CD8-positive, alpha-beta memory T cell (primary cell): ENCODE data around the gene CST9L. TPM values are rescaled to one million over a fixed set of nuclear protein-coding genes. Genes with fewer than 3 reads are reported as not detected.

Source experiments
- CTCF ChIA-PET: fragments of 350-600 bp; sonication (Branson Sonifier 250); formaldehyde crosslinking; loops from one replicate; lab custom pipeline; 2021; ENCODE audit warnings: antibody characterized with exemption; lab: Charles Lee
- POLR2A ChIA-PET: fragments of 350-600 bp; sonication (Branson Sonifier 250); formaldehyde crosslinking; loops from one replicate; lab custom pipeline; 2021; ENCODE audit warnings: antibody characterized with exemption; lab: Charles Lee
- DNase-seq, 5 donors: peaks; one replicate each; pipeline versions ENCODE4 v3.0.0 to v3.0.0-alpha.2; 2020 to 2022; ENCODE audit warnings: mixed read lengths in 1 of 5
- H3K27ac ChIP-seq: one replicate; pipeline ENCODE4 v1.7.0; 2013; ENCODE audit warnings: low read depth, mild to moderate bottlenecking, low read length, moderate library complexity
- H3K27me3 ChIP-seq: 2 replicates; pipeline ENCODE4 v1.7.0; 2013; ENCODE audit warnings: low read length, mild to moderate bottlenecking; ENCODE audit not compliant: insufficient read depth, poor library complexity, severe bottlenecking
- H3K36me3 ChIP-seq: 2 replicates; pipeline ENCODE4 v1.7.0; 2013; ENCODE audit warnings: mild to moderate bottlenecking, low read length, moderate library complexity; ENCODE audit not compliant: insufficient read depth
- H3K4me1 ChIP-seq: 2 replicates; pipeline ENCODE4 v1.7.0; 2013; ENCODE audit warnings: mild to moderate bottlenecking, low read length, moderate library complexity; ENCODE audit not compliant: insufficient read depth
- H3K4me3 ChIP-seq: 2 replicates; pipeline ENCODE4 v1.7.0; 2013; ENCODE audit warnings: mild to moderate bottlenecking, low read length
- H3K9me3 ChIP-seq: 2 replicates; pipeline ENCODE4 v1.7.0; 2013; ENCODE audit warnings: mild to moderate bottlenecking, low read length
- H3K27ac Mint-ChIP-seq, 8 donors: one replicate each; pipeline ENCODE4 v1.8.0; 2020 to 2021; ENCODE audit warnings: mixed read lengths in 8 of 8, mild to moderate bottlenecking in 6 of 8, inconsistent platforms in 3 of 8, moderate library complexity in 3 of 8
- H3K27me3 Mint-ChIP-seq, 2 donors: one replicate each; pipeline ENCODE4 v1.8.0; 2020 to 2021; ENCODE audit warnings: mixed read lengths in 2 of 2, mild to moderate bottlenecking in 1 of 2, moderate library complexity in 1 of 2
- H3K36me3 Mint-ChIP-seq, 3 donors: one replicate each; pipeline ENCODE4 v1.8.0; 2020 to 2021; ENCODE audit warnings: mixed read lengths in 3 of 3, inconsistent platforms in 1 of 3, mild to moderate bottlenecking in 1 of 3
- H3K4me1 Mint-ChIP-seq, 3 donors: one replicate each; pipeline ENCODE4 v1.8.0; 2020 to 2021; ENCODE audit warnings: mixed read lengths in 3 of 3, inconsistent platforms in 1 of 3, mild to moderate bottlenecking in 1 of 3
- H3K4me3 Mint-ChIP-seq, 7 donors: one replicate each; pipeline ENCODE4 v1.8.0; 2020 to 2021; ENCODE audit warnings: mixed read lengths in 7 of 7, mild to moderate bottlenecking in 6 of 7, moderate library complexity in 4 of 7, inconsistent platforms in 2 of 7
- H3K9me3 Mint-ChIP-seq, 5 donors: one replicate each; pipeline ENCODE4 v1.8.0; 2020 to 2022; ENCODE audit warnings: mixed read lengths in 5 of 5, mild to moderate bottlenecking in 3 of 5, moderate library complexity in 2 of 5, inconsistent platforms in 1 of 5
- polyA plus RNA-seq: library from polyadenylated mRNA; unstranded; fragments of 300-500 nt; fragmentation: Illumina TruSeq; gene quantifications from one replicate; pipeline ENCODE4 v1.2.3, GENCODE V29; 2021
- total RNA-seq, 2 experiments: library from RNA; stranded (reverse); gene quantifications; one replicate each; pipeline ENCODE4 v1.2.3, GENCODE V29; 2021

Gene CST9L
- total and polyA plus RNA-seq, 3 experiments from 2014 or later = not detected

DNA sequence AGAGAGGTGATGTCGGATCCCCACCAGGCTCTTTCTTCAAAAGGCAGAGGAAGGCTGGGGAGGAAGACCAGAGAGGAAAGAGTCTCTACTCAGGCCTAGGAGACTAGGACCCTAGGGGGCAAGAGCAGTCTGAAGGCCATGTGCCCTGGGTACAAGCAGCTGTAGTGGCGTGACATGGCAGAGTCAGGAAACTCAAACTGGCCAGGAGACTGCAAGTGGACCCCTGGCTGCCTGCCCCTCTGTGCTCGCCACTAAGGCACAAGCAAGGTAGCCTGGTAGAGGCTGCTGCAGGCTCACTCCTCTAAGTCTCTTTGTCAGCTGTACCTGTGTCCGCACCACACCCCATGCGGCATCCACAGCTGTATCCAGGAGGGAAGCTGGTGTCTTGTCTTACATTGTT, 19.9 kb downstream of the CST9L start:
- CTCF ChIA-PET = no interaction called here
- no peak for DNase-seq
- POLR2A ChIA-PET = no interaction called here
- Mint-ChIP-seq H3K27me3 (peaks cover 2 to 32% of the 10 kb centered on the region in 2 donors), H3K9me3 (no peaks in the 10 kb centered on the region), H3K36me3 (no peaks in the 10 kb centered on the region), H3K27ac (peak overlapping the region in 1 of 8 donors; percentile 81), H3K4me1 (no peaks in the 10 kb centered on the region), H3K4me3 (no peak overlapping the region)
- H3K36me3 ChIP-seq = no peaks in the 10 kb centered on the region
- H3K9me3 ChIP-seq = no peaks in the 10 kb centered on the region
- no peaks in the 10 kb centered on the region for H3K4me1 ChIP-seq
- no peak overlapping the region for H3K27ac ChIP-seq
- no peak overlapping the region for H3K4me3 ChIP-seq
- no peaks in the 10 kb centered on the region for H3K27me3 ChIP-seq

DNA sequence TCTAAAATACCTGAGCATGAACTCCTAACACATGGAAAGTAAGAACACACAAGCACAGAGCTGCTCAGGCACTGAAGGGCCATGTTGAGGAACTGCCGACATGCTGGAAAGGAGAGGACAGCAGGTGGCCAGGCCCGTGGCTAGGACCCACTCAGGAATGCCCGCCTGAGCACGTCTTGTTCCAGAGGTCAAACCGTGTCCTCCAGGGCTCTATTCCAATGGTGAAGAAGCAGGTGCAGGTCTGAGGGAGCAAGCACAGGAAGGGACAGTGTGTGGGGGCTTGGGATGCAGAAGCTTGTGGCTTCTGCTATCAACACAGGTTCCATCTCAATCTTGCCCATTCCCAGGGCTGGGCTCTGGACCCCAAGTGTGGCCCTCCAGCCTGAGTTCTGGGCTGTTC, 20.7 kb downstream of the CST9L start:
- Mint-ChIP-seq H3K9me3 (peaks cover 0 to 2% (median 0%) of the 10 kb centered on the region in 5 donors), H3K4me1 (no peaks in the 10 kb centered on the region), H3K27ac (no peak overlapping the region), H3K27me3 (peaks cover 2 to 35% of the 10 kb centered on the region in 2 donors), H3K36me3 (no peaks in the 10 kb centered on the region), H3K4me3 (no peak overlapping the region)
- Histone ChIP-seq H3K36me3 (no peaks in the 10 kb centered on the region), H3K27ac (no peak overlapping the region), H3K4me3 (no peak overlapping the region), H3K9me3 (no peaks in the 10 kb centered on the region), H3K4me1 (no peaks in the 10 kb centered on the region), H3K27me3 (no peaks in the 10 kb centered on the region)
- DNase-seq = no peak
- ChIA-PET CTCF (no interaction called here), POLR2A (no interaction called here)

DNA sequence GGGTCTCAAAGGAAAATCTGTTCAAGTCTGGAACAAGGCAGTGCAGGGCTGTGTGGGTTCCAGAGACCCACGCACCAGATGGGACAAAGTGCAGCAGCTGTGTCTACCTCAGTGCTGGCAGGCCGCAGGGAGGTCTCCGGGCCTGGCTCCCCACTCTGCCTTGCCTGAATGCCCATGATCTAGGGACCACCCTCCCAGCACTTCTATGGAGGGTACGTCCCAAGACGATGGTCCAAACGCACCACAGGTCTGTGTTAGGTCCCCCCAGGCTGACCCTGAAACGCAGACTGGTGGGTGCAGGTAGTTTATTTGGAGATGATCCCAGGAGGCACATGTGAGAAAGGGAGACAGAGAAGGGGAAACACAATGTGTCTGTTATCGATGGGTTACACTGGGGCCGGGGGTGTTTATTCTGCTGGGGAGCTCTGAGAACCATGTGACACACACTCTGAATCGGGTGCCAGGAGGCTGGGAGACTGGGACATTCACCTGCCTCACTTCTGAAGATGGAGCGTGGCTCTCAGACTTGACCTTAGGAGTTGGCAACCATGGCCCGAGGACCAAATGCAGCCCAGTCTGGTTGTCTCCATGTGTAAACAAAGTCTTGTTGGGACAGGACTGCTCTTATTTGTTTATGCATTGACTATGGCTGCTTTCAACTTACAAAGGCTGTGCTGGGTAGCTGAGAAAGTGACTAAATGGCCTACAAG, 21.7 kb downstream of the CST9L start:
- H3K36me3 ChIP-seq = no peaks in the 10 kb centered on the region
- Mint-ChIP-seq H3K4me3 (no peak overlapping the region), H3K27me3 (peaks cover 2 to 39% of the 10 kb centered on the region in 2 donors), H3K4me1 (no peaks in the 10 kb centered on the region), H3K9me3 (peaks cover 0 to 2% (median 0%) of the 10 kb centered on the region in 5 donors), H3K27ac (no peak overlapping the region), H3K36me3 (no peaks in the 10 kb centered on the region)
- ChIA-PET CTCF (no interaction called here), POLR2A (no interaction called here)
- no peak for DNase-seq
- no peak overlapping the region for H3K4me3 ChIP-seq
- no peaks in the 10 kb centered on the region for H3K4me1 ChIP-seq
- H3K9me3 ChIP-seq = no peaks in the 10 kb centered on the region
- no peaks in the 10 kb centered on the region for H3K27me3 ChIP-seq
- no peak overlapping the region for H3K27ac ChIP-seq

DNA sequence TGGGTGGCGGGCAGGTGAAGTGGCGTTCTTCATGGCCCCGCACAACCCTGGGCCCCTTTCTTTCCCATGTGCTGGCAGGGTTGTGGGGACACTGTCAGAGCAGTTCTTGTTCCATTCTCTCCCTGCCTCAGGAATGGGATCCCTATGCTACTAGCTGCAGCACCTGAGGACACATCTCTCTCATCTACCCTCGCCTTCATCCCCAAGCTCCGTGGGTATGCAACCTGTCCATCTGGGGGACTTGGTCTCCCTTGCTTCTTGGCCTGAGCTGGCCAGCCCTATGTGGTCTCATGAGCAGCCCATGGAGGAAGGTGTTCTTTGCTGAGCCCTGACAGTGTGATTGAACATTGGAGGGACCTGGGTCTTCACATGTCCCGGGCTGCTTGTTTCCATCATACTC, 24.2 kb downstream of the CST9L start:
- no peak for DNase-seq
- no peak overlapping the region for H3K4me3 ChIP-seq
- H3K27ac ChIP-seq = no peak overlapping the region
- Mint-ChIP-seq H3K36me3 (no peaks in the 10 kb centered on the region), H3K4me1 (no peaks in the 10 kb centered on the region), H3K27ac (no peak overlapping the region), H3K4me3 (no peak overlapping the region), H3K27me3 (peaks cover 6 to 38% of the 10 kb centered on the region in 2 donors), H3K9me3 (peaks cover 0 to 2% (median 0%) of the 10 kb centered on the region in 5 donors)
- H3K27me3 ChIP-seq = no peaks in the 10 kb centered on the region
- H3K4me1 ChIP-seq = no peaks in the 10 kb centered on the region
- no peaks in the 10 kb centered on the region for H3K9me3 ChIP-seq
- POLR2A ChIA-PET = no interaction called here
- CTCF ChIA-PET = no interaction called here
- no peaks in the 10 kb centered on the region for H3K36me3 ChIP-seq

DNA sequence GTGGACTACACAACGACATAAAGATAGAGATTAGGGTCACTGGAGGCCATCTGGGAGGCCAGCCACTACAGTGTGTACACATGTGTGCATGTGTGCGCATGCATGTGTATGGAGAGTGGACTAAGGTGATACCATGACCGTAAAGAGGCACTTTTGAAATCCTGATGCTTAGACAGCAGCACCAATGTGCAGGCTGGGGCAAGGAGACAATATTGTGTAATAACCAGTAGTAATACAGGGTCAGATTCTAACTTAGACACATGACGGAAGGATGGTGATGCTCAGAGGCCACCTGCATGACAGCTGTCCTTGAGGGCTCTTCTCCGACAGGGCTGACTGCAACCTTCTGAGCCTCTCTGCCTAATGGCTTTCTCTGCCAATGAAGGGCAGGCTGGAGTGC, 25.5 kb downstream of the CST9L start:
- POLR2A ChIA-PET = no interaction called here
- no peaks in the 10 kb centered on the region for H3K27me3 ChIP-seq
- DNase-seq = no peak
- no peak overlapping the region for H3K27ac ChIP-seq
- CTCF ChIA-PET = no interaction called here
- no peaks in the 10 kb centered on the region for H3K36me3 ChIP-seq
- H3K4me1 Mint-ChIP-seq = no peaks in the 10 kb centered on the region
- no peaks in the 10 kb centered on the region for H3K36me3 Mint-ChIP-seq
- no peak overlapping the region for H3K27ac Mint-ChIP-seq
- H3K9me3 Mint-ChIP-seq = peaks cover 0 to 2% (median 0%) of the 10 kb centered on the region in 5 donors
- H3K27me3 Mint-ChIP-seq = peaks cover 3 to 35% of the 10 kb centered on the region in 2 donors
- no peak overlapping the region for H3K4me3 Mint-ChIP-seq
- no peak overlapping the region for H3K4me3 ChIP-seq
- no peaks in the 10 kb centered on the region for H3K9me3 ChIP-seq
- H3K4me1 ChIP-seq = no peaks in the 10 kb centered on the region

DNA sequence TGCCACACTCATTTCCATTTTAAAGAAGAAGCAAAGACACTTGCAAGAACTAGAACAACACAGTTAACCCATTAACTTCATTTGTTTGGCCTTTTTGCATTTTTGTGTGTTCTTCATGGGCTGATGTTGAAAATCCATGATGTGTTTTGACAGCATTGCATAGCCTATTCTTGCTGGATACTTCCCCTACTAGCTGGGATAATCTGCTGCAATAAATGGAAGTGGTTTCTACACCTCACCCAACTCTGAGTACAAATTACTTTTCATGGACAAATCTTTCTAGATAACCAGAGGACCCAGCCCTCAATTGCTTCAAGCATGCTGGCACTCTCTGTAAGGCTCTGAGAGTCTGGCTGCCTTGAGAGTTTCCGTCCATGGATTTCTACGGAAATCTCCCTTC, 26.5 kb downstream of the CST9L start:
- Mint-ChIP-seq H3K27me3 (peaks cover 3 to 34% of the 10 kb centered on the region in 2 donors), H3K27ac (no peak overlapping the region), H3K9me3 (peaks cover 0 to 2% (median 0%) of the 10 kb centered on the region in 5 donors), H3K4me1 (no peaks in the 10 kb centered on the region), H3K4me3 (no peak overlapping the region), H3K36me3 (no peaks in the 10 kb centered on the region)
- POLR2A ChIA-PET = no interaction called here
- CTCF ChIA-PET = no interaction called here
- H3K9me3 ChIP-seq = no peaks in the 10 kb centered on the region
- H3K4me1 ChIP-seq = no peaks in the 10 kb centered on the region
- no peak overlapping the region for H3K27ac ChIP-seq
- no peaks in the 10 kb centered on the region for H3K27me3 ChIP-seq
- no peak for DNase-seq
- no peak overlapping the region for H3K4me3 ChIP-seq
- no peaks in the 10 kb centered on the region for H3K36me3 ChIP-seq

DNA sequence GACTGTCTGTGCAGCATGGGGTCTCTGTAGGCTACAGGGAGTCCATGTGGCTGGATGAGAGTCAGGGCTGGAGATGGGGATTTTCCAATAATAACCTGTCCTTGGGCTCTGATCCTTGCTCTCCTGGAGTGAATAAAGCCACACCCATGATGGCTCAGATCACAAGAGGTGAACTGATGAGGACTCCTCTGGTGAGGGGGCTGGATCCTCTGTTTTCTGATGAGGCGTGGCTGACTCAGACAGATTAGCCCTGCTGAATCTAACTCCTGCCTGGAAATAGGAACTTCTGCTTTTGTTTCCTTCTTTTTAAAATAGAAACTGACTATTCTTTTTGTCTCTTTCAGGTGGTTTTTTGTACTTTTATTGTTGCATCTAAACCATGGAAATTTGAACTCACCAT, 27.0 kb downstream of the CST9L start:
- no peaks in the 10 kb centered on the region for H3K36me3 ChIP-seq
- H3K4me1 ChIP-seq = no peaks in the 10 kb centered on the region
- ChIA-PET CTCF (no interaction called here), POLR2A (no interaction called here)
- H3K27me3 ChIP-seq = no peaks in the 10 kb centered on the region
- Mint-ChIP-seq H3K4me3 (no peak overlapping the region), H3K27ac (no peak overlapping the region), H3K4me1 (no peaks in the 10 kb centered on the region), H3K36me3 (no peaks in the 10 kb centered on the region), H3K9me3 (peaks cover 0 to 2% (median 0%) of the 10 kb centered on the region in 5 donors), H3K27me3 (peaks cover 3 to 32% of the 10 kb centered on the region in 2 donors)
- no peak for DNase-seq
- H3K4me3 ChIP-seq = no peak overlapping the region
- no peak overlapping the region for H3K27ac ChIP-seq
- no peaks in the 10 kb centered on the region for H3K9me3 ChIP-seq

DNA sequence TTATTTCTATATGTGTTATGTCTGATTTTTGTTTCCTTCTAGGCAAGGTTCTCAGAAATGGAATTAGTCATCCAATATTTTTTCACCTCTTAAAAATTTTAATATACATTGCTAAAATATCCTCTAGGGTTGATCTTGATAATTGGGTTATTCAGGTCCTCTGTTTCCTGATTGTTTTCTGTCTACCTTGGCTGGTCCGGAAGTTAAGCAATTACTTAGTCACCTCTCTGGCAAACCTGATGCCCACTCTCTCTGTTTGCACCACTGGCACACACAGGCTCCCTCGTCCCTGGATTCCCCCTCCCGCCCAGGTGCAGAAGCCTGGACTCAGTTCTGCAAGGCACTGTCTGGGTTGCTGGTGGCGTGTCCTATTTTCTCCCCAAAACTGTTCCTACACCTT, 27.7 kb downstream of the CST9L start:
- no peaks in the 10 kb centered on the region for H3K4me1 Mint-ChIP-seq

More for the DNA sequence above, 27.7 kb downstream of the CST9L start:
- H3K4me3 ChIP-seq = no peak overlapping the region
- no peaks in the 10 kb centered on the region for H3K4me1 ChIP-seq
- CTCF ChIA-PET = no interaction called here
- Mint-ChIP-seq H3K4me3 (no peak overlapping the region), H3K36me3 (no peaks in the 10 kb centered on the region), H3K27ac (no peak overlapping the region), H3K9me3 (peaks cover 0 to 2% (median 0%) of the 10 kb centered on the region in 5 donors), H3K27me3 (peaks cover 3 to 32% of the 10 kb centered on the region in 2 donors)
- H3K9me3 ChIP-seq = no peaks in the 10 kb centered on the region
- H3K36me3 ChIP-seq = no peaks in the 10 kb centered on the region
- H3K27me3 ChIP-seq = no peaks in the 10 kb centered on the region
- no peak for DNase-seq
- no peak overlapping the region for H3K27ac ChIP-seq
- POLR2A ChIA-PET = no interaction called here
